ENCODE results near the gene NKAIN1.
"Not testable (repeated sequence)": the region's sequence is repeated elsewhere in the genome, so short reads cannot be mapped to it uniquely, and the experiment has no call there.

The NKAIN1 gene

DNA sequence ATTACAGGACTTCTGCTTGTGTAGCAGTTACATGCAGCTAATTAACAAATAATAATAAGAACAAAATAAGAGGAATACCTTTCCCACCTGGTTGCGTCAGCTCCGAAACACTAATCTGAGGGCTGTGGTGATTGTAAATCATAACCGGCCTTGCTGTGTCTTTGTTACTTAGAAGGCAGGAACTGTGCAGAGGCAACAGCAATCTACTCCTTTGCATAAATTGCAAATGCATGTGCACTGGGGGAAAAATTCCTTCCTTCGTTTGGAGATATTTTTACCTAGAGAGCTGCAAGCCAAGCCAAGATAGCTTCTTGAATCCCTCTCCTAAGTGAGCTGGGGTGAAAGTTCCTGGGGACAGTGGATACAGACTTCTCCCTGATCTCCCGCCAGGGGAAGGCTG is 46.0 kb downstream of the NKAIN1 start:
- FAIRE-seq, result no peak

GRCh38 chr1:31191281-31191680 is 48.4 kb downstream of the NKAIN1 start:
- no peak for FAIRE-seq

- no peak for FAIRE-seq
These were observed 49.7 kb downstream of the NKAIN1 start for GRCh38 chr1:31189696-31190674.

DNA sequence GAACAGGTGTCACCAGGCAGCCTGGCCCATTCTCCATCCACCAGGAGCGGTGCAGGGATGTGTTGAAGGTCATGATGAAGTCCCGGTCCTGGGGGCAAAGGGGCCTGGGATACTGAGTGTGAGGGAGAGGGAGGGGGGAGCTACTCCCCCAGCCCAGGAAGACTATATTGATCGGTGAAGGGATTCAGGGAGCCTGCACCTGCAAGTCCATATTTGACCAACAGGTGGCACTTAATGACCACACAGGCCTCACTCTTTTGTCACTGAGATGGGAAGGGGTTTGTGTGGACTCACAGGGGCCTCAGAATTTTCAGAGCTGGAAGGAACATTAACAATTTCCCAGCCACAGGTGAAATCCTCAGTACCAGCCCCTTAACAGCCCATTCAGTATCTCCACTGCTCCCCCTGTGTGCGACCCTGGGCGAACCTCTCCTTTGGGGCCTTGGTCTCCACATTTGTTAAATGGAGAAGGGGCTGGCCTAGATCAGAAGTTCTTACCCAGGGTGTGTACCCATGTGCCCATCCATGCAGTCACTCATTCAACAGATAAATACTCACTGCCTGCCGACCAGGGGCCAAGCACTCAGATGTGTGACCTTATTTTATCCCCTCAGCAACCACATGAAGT is 55.6 kb downstream of the NKAIN1 start:
- FAIRE-seq, result no peak

GRCh38 chr1:31183126-31183525 is 56.6 kb downstream of the NKAIN1 start:
- FAIRE-seq, result no peak

- FAIRE-seq, result no peak
These were observed 57.3 kb downstream of the NKAIN1 start for GRCh38 chr1:31182352-31182751.

GRCh38 chr1:31181515-31182343 is 58.0 kb downstream of the NKAIN1 start:
- no peak for FAIRE-seq

DNA sequence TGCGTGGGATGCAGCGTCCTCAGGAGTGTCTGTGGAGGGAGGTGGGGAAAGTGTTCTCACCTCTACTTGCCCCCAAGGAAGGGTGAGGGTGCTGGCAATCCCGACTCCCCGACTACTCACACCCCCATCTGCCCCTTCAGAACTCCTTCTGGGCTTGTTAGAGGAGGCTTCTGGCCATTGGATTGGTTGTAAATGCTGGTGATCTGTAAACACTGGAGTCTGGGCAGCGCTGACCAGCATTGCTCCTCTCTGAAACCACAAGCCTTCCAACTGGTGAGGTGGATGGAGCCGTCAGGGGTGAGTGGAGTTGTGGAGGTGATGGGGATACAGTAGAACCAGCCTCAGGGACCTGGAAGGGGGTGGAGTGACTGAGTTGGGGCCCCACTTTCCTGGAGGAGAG is 59.3 kb downstream of the NKAIN1 start:
- no peak for FAIRE-seq

- FAIRE-seq, result not testable (repeated sequence)
These were observed 63.4 kb downstream of the NKAIN1 start for GRCh38 chr1:31176291-31176690.

- FAIRE-seq, result no peak
These were observed 69.3 kb downstream of the NKAIN1 start for GRCh38 chr1:31170486-31170735.

GRCh38 chr1:31166462-31166861 is 73.2 kb downstream of the NKAIN1 start:
- FAIRE-seq, result no peak

GRCh38 chr1:31164291-31164690 is 75.4 kb downstream of the NKAIN1 start:
- FAIRE-seq, result no peak

DNA sequence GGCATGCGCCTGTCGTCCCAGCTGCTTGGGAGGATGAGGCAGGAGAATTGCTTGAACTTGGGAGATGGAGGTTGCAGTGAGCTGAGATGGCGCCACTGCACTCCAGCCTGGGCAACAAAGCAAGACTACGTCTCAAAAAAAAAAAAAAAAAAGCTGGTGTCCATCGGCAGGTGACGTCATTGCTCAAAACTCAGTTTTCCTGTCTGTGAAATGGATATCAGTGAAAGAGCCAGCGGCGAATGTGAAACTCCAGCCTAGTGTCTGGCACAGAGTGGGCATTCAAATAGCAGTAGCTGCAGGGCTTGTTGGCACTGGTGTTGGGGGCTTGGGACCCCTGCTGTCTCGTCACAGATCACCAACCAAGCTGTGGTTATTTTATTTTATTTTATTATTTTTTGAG is 75.8 kb downstream of the NKAIN1 start:
- FAIRE-seq, result no peak

DNA sequence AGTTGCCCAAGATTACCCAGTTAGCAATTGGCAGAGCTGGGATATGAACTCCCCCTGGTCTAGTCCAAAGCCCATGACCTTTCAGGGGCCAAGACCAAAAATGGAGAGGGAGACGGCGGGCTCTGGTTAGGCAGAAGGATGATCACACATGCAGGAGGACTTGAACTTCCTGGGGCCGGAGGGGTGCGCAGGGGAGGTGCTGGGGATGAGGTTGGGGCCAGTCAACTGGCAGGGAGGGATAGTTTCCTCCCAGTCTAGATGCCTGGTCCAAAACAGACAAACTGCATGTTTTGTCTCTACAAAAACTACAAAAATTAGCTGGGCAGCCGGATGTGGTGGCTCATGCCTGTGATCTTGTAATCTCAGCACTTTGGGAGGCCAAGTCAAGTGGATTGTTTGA is 78.1 kb downstream of the NKAIN1 start:
- FAIRE-seq, result no peak

DNA sequence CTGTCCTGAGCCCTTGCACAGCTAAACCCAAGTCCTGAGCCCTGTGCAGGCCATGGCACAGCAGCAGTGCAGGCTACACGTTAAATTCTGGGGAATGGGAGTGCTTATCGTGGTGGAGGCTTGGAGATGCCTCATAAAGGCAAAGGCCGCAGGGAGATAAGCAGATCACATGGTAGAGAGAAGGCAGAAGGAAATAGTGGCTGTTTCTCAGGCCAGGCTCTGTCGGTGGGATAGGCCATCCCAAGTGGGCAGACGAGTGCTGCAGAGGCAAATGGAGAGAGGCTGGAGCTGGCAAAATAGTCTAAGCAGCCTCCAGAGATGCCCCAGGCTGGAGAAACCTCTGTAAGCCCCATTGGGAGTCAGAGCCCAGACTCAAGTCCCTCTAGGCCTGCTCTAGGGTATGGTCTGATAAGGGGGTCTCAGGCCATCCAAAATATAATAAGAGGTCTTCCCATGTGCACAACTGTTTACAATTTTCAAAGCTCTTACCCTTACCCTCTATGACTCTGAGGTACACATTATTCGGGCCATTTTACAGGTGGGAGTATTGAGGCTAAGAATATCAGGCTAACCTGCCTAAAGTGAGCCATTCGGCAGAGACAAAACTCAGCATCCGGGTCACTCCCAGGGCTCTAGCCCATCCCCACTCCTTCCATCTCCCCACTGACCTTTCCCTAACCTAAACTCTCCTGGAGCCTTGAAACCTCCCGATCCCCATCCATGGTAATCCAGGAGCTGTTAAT is 79.6 kb downstream of the NKAIN1 start:
- no peak for FAIRE-seq

- FAIRE-seq, result no peak
These were observed 80.4 kb downstream of the NKAIN1 start for GRCh38 chr1:31159323-31159722.

GRCh38 chr1:31155216-31155806 is 84.4 kb downstream of the NKAIN1 start:
- FAIRE-seq, result no peak

GRCh38 chr1:31154632-31155215 is 85.0 kb downstream of the NKAIN1 start:
- no peak for FAIRE-seq

- no peak for FAIRE-seq
These were observed 85.6 kb downstream of the NKAIN1 start for GRCh38 chr1:31154000-31154631.

DNA sequence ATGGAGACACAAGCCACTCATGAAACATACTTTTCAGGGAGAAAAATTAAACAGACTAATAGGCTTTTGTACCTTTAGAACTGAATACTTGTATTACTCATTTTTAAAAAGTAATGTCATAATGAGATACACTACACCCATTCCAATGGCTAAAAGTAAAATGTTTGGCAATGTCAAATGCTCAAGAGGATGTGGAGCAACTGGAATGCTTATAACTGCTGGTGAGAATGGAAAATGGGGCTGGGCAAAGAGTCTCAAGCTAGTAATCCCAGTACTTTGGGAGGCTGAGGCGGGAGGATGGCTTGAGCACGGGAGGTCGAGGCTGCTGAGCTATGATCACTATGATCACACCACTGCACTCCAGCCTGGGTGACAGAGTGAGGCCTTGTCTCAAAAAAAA is 86.3 kb downstream of the NKAIN1 start:
- FAIRE-seq, result no peak

DNA sequence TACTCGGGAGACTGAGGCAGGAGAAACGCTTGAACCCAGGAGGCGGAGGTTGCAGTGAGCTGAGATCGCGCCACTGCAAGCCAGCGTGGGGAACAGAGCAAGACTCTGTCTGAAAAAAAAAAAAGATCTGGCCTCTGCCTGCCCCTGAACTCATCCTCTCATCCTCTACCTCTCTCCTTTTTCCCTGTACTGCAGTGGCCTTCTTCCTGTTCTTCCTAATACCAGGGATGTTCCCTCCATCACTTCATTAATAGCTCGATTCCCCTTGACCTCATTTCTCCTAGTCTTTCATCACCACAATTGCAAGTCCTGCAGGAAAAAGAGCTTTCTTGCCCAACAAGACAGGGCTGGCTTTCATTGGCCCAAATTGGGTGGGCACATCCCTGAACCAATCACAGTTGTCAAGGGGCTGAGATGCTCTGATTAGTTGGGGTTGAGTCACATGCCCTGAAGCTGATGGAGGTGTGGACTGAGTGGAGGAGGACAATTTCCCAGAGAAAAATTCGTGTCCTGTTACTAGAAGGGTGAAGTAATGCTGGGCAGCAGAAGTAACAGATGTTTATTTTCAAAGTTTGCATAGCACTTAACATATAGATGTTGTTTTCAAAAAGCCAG is 87.4 kb downstream of the NKAIN1 start:
- FAIRE-seq, result no peak
